Effector memory CD8-positive, alpha-beta T cell (primary cell): Measurements from ENCODE around the gene PIGN.
"Not testable (repeated sequence)": the region's sequence is repeated elsewhere in the genome, so short reads cannot be mapped to it uniquely, and the experiment has no call there.

Experiments used
- ATAC-seq: fragments of 150-1000 bp; cut with Tn5 transposase; replicated peaks from 2 replicates; pipeline ENCODE4 v1.10.0; 2021; ENCODE audit warnings: mild to moderate bottlenecking, moderate library complexity
- DNase-seq, 3 experiments: peaks; one replicate each; pipeline ENCODE4 v3.0.0; 2021
- H3K27ac Mint-ChIP-seq, 2 donors: one replicate each; pipeline ENCODE4 v1.8.0; 2022; ENCODE audit warnings: mild to moderate bottlenecking in 2 of 2, mixed read lengths in 2 of 2, moderate library complexity in 2 of 2
- H3K27me3 Mint-ChIP-seq, 2 donors: one replicate each; pipeline ENCODE4 v1.8.0; 2022; ENCODE audit warnings: mixed read lengths in 2 of 2
- H3K36me3 Mint-ChIP-seq: one replicate; pipeline ENCODE4 v1.8.0; 2022; ENCODE audit warnings: mild to moderate bottlenecking, moderate library complexity, mixed read lengths; ENCODE audit not compliant: insufficient read depth
- H3K4me1 Mint-ChIP-seq, 2 donors: one replicate each; pipeline ENCODE4 v1.8.0; 2022; ENCODE audit warnings: low read depth in 2 of 2, mixed read lengths in 2 of 2
- H3K4me3 Mint-ChIP-seq, 2 donors: one replicate each; pipeline ENCODE4 v1.8.0; 2022; ENCODE audit warnings: mild to moderate bottlenecking in 2 of 2, mixed read lengths in 2 of 2, moderate library complexity in 2 of 2
- H3K9me3 Mint-ChIP-seq, 2 donors: one replicate each; pipeline ENCODE4 v1.8.0; 2022; ENCODE audit warnings: mixed read lengths in 2 of 2

PIGN gene

GRCh38 chr18:62166524-62166923 is 20.3 kb downstream of the PIGN start:
- not testable (repeated sequence) for H3K27ac Mint-ChIP-seq, H3K9me3 Mint-ChIP-seq, ATAC-seq, H3K27me3 Mint-ChIP-seq, H3K36me3 Mint-ChIP-seq, H3K4me3 Mint-ChIP-seq, DNase-seq
- peaks cover 8 to 11% of the 10 kb centered on the region in 2 donors for H3K4me1 Mint-ChIP-seq

DNA sequence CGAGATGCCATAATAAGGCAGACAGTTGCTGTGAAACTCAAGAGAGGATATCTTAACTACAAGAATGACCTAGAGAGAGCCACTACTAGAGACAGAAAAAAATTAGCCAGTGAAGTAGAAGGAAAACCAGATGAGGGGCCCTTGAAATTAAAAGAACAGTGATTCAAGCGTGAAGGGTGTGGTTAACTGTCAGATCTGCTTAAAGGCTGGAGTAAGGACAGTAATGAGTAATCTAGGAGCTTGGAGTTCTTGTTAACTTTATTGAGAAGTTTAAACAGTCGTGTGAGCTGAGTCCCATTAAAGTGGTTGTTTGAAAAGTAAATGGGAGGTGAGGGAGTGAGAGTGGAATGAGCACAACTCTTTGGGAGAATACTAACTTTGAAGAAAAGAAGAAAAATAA is 21.3 kb downstream of the PIGN start:
- ATAC-seq = no peak
- H3K27ac Mint-ChIP-seq = no peak overlapping the region

DNA sequence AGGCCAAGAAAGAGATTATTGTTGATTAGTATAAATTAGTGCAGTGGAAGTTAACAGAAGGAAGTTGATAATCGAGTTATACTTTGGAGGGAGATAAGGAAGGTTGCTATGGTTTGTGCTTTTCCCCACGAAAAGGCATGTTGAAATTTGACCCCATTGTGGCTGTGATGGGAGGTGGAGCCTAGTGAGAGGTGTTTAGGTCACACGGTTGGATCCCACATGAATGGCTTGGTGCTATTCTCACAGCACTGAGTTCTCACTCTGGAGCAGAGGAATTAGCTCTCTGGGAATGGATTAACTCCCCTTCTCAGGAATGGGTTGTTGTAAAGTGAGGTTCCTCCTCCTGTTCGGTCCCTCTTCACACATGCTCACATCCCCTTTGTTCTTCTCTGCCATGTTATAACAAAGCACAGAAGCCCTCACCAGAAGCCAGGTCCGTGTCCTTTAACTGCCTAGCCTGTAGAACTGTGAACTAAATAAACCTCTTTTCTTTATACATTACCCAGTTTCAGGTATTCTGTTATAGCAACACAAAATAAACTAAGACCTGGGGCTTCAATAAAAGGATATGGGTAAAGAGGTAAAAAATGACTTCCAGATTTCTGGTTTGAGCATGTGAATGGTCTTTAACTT is 21.9 kb downstream of the PIGN start:
- H3K4me1 Mint-ChIP-seq = peaks cover 8 to 11% of the 10 kb centered on the region in 2 donors
- H3K36me3 Mint-ChIP-seq = no peaks in the 10 kb centered on the region
- ATAC-seq = peak; percentile 39
- H3K9me3 Mint-ChIP-seq = no peaks in the 10 kb centered on the region
- no peak overlapping the region for H3K4me3 Mint-ChIP-seq
- no peaks in the 10 kb centered on the region for H3K27me3 Mint-ChIP-seq
- DNase-seq = no peak
- no peak overlapping the region for H3K27ac Mint-ChIP-seq

More for the DNA sequence above, 21.3 kb downstream of the PIGN start:
- Mint-ChIP-seq H3K27me3 (no peaks in the 10 kb centered on the region), H3K4me3 (no peak overlapping the region), H3K9me3 (no peaks in the 10 kb centered on the region), H3K4me1 (peaks cover 8 to 11% of the 10 kb centered on the region in 2 donors), H3K36me3 (no peaks in the 10 kb centered on the region)
- no peak for DNase-seq

DNA sequence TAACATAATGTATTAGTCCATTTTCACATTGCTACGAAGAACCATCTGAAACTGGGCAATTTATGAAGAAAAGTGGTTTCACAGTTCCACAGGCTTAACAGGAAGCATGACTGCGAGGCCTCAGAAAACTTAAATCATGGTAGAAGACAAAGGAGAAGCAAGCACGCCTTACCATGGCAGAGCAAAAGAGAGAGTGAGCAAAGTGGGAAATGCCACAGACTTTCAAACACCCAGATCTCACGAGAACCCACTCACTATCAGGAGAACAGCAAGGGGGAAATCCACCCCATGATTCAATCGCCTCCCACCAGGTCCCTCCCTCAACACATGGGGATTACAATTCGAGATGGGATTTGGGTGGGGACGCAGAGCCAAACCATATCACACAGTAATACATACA is 22.5 kb downstream of the PIGN start:
- H3K27me3 Mint-ChIP-seq = no peaks in the 10 kb centered on the region
- peak overlapping the region; percentile 2 to 7 for H3K27ac Mint-ChIP-seq
- DNase-seq (no peak), ATAC-seq (no peak)
- peaks cover 8 to 11% of the 10 kb centered on the region in 2 donors for H3K4me1 Mint-ChIP-seq
- H3K4me3 Mint-ChIP-seq = no peak overlapping the region
- H3K36me3 Mint-ChIP-seq = peaks cover 3% of the 10 kb centered on the region
- no peaks in the 10 kb centered on the region for H3K9me3 Mint-ChIP-seq

GRCh38 chr18:62157843-62158242 is 29.0 kb downstream of the PIGN start:
- no peak for ATAC-seq
- DNase-seq = no peak
- Mint-ChIP-seq H3K9me3 (no peaks in the 10 kb centered on the region), H3K36me3 (peaks cover 6% of the 10 kb centered on the region), H3K27ac (no peak overlapping the region), H3K4me1 (no peaks in the 10 kb centered on the region), H3K4me3 (no peak overlapping the region), H3K27me3 (no peaks in the 10 kb centered on the region)

- H3K27ac Mint-ChIP-seq = no peak overlapping the region
- peaks cover 4% of the 10 kb centered on the region for H3K36me3 Mint-ChIP-seq
- H3K9me3 Mint-ChIP-seq = no peaks in the 10 kb centered on the region
- DNase-seq (no peak), ATAC-seq (no peak)
- H3K4me3 Mint-ChIP-seq = no peak overlapping the region
- no peaks in the 10 kb centered on the region for H3K27me3 Mint-ChIP-seq
- no peaks in the 10 kb centered on the region for H3K4me1 Mint-ChIP-seq
Measured at GRCh38 chr18:62152844-62153243, 34.0 kb downstream of the PIGN start.

GRCh38 chr18:62151068-62151771 is 35.6 kb downstream of the PIGN start:
- no peak overlapping the region for H3K27ac Mint-ChIP-seq

DNA sequence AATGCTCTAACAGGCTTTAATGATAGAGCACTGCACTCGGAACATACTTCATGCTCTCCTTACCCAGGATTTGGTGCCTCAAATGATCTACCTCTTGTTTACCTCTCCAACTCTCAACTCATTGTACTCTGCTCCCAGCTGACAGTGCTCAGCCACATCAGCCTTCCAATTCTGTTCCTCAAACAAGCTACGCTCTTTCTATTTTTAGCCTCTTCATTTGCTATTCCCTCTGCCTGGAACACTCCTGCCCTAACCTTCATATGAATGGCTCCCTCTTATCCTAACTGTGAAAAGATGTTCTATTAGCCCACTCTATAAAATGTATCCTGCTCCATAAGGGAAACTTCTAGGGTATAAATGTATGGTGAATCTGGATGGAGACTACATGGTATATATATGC is 42.5 kb downstream of the PIGN start:
- no peak overlapping the region for H3K4me3 Mint-ChIP-seq
- no peaks in the 10 kb centered on the region for H3K27me3 Mint-ChIP-seq
- DNase-seq (no peak), ATAC-seq (no peak)
- no peaks in the 10 kb centered on the region for H3K4me1 Mint-ChIP-seq
- H3K27ac Mint-ChIP-seq = no peak overlapping the region
- no peaks in the 10 kb centered on the region for H3K9me3 Mint-ChIP-seq
- H3K36me3 Mint-ChIP-seq = peaks cover 3% of the 10 kb centered on the region

More at GRCh38 chr18:62151068-62151771, 35.6 kb downstream of the PIGN start:
- H3K4me1 Mint-ChIP-seq = no peaks in the 10 kb centered on the region
- H3K36me3 Mint-ChIP-seq = no peaks in the 10 kb centered on the region
- ATAC-seq (no peak), DNase-seq (no peak)
- no peaks in the 10 kb centered on the region for H3K9me3 Mint-ChIP-seq
- no peaks in the 10 kb centered on the region for H3K27me3 Mint-ChIP-seq
- no peak overlapping the region for H3K4me3 Mint-ChIP-seq

DNA sequence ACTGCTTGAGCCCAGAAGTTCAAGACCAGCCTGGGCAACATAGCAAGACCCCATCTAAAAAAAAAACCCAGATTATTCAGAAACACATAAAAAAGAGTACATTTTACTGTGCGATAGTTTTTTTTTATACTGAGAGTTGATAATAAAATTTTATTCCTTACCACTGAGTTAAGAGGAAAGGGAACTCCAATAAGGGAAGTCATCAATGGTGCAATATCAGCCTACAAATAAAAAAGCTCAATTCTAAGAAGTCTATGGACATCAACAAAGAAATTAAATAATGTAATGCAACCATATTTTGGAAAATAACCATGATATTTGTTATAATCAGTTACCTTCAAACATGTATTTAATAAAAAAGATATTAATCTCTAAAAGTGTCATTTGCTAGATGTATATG is 46.6 kb downstream of the PIGN start:
- H3K36me3 Mint-ChIP-seq = peaks cover 15% of the 10 kb centered on the region
- no peak overlapping the region for H3K4me3 Mint-ChIP-seq
- H3K4me1 Mint-ChIP-seq = no peaks in the 10 kb centered on the region
- no peak for ATAC-seq
- DNase-seq = no peak
- H3K27ac Mint-ChIP-seq = no peak overlapping the region
- H3K27me3 Mint-ChIP-seq = no peaks in the 10 kb centered on the region
- H3K9me3 Mint-ChIP-seq = no peaks in the 10 kb centered on the region

DNA sequence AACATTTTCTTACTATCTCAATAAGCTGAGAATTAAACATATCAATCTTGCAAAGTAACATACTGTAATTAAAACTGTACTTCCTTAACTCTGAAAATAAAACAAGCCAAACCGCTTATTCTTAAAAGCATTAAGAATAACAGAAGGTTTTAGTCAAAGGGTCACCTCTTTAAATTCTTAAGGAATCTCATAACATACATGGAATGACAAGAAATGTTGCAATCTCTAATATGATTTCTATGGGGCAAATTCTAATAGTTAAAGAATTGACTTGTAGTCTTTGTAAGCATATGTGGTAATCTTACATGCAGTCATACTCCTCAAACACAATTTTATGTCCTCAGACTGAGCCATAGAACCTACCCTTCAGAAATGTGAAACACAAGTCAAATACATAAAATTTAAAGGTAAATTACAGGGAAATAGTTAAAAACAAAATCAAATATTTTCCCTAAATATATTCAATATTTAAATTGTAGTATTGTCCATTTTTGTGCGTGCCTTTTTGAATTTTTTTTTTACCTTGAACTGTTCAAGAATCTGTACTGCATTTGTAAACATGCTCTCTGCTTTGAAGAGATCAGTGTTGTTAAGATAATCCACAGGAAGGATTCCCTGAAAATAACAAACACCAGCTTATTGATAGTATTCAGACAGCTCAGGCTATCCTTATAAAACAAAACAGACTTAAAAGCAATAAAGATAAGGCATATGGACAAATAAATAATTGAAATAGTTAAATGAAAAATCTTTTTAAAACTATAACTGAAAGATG is 48.2 kb downstream of the PIGN start:
- Mint-ChIP-seq H3K27ac (no peak overlapping the region), H3K4me1 (no peaks in the 10 kb centered on the region), H3K4me3 (no peak overlapping the region), H3K27me3 (no peaks in the 10 kb centered on the region), H3K9me3 (no peaks in the 10 kb centered on the region), H3K36me3 (peaks cover 18% of the 10 kb centered on the region)
- no peak for ATAC-seq
- DNase-seq = no peak

DNA sequence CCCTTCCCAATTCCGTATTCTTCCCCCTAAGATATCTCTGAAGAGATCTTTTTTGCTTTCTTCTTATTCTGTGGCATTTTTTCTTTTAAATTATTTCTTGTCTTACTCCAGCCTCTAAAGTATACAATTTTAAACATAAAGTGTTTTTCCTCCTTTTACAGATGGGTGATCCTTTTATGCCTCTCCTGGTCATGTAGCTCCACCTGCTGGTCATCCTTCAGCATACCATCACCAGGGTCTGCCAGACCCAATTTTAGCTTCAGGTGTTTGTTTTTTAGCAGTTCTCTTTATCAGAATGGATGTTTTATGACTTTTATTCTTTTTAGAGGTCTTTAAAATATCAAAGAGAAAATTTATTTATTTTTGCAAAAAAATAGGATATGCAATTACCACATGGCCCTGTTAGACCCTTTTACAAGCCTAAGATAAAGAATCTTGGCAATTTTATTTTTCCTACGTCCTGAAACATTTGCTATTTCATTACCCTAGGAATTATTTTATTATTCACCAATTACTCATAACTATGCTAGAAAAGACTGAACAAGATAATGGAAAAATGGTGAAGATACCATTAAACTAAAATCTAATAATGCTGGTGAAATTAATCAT is 55.5 kb downstream of the PIGN start:
- no peaks in the 10 kb centered on the region for H3K4me1 Mint-ChIP-seq
- H3K36me3 Mint-ChIP-seq = peaks cover 8% of the 10 kb centered on the region
- no peak overlapping the region for H3K4me3 Mint-ChIP-seq
- DNase-seq (peak; percentile 40 to 54 (median 51)), ATAC-seq (peak; percentile 64)
- no peaks in the 10 kb centered on the region for H3K27me3 Mint-ChIP-seq
- H3K27ac Mint-ChIP-seq = peak overlapping the region in 1 of 2 donors; percentile 39
- no peaks in the 10 kb centered on the region for H3K9me3 Mint-ChIP-seq

DNA sequence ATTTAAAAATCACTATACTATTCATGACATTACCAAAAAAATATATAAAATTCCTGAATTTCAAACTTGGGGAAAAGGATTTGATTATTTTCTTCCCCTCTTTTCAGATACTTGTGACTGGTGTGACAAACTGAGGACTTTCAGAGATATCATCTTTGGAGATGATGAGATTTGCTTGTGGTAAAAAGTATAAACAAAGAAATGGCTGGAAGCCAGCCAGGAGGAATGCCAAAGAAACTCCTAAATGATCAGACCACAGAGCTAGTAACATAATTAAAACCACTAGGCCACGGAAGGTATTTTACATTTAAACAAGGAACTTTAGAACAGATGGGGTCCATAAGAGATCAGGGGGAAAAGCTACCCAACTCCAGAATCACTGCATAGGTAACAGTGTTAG is 58.7 kb downstream of the PIGN start:
- Mint-ChIP-seq H3K4me3 (no peak overlapping the region), H3K36me3 (no peaks in the 10 kb centered on the region)

GRCh38 chr18:62126737-62127136 is 60.1 kb downstream of the PIGN start:
- ATAC-seq (no peak), DNase-seq (no peak)
- no peaks in the 10 kb centered on the region for H3K36me3 Mint-ChIP-seq
- H3K27ac Mint-ChIP-seq = no peak overlapping the region
- H3K27me3 Mint-ChIP-seq = no peaks in the 10 kb centered on the region
- H3K4me1 Mint-ChIP-seq = no peaks in the 10 kb centered on the region
- H3K9me3 Mint-ChIP-seq = no peaks in the 10 kb centered on the region
- H3K4me3 Mint-ChIP-seq = no peak overlapping the region

More for the DNA sequence above, 58.7 kb downstream of the PIGN start:
- H3K27ac Mint-ChIP-seq = no peak overlapping the region
- H3K27me3 Mint-ChIP-seq = no peaks in the 10 kb centered on the region
- DNase-seq = no peak
- no peak for ATAC-seq
- H3K9me3 Mint-ChIP-seq = no peaks in the 10 kb centered on the region
- H3K4me1 Mint-ChIP-seq = no peaks in the 10 kb centered on the region
